Measurements from ENCODE around the gene SPCS3. TPM values are rescaled to one million over a fixed set of nuclear protein-coding genes. Genes with fewer than 3 reads are reported as not detected.
"Not testable (repeated sequence)": the region's sequence is repeated elsewhere in the genome, so short reads cannot be mapped to it uniquely, and the experiment has no call there.

SPCS3 gene
- total and polyA plus RNA-seq, 2 experiments from 2014 or later: 102 to 148 TPM

DNA sequence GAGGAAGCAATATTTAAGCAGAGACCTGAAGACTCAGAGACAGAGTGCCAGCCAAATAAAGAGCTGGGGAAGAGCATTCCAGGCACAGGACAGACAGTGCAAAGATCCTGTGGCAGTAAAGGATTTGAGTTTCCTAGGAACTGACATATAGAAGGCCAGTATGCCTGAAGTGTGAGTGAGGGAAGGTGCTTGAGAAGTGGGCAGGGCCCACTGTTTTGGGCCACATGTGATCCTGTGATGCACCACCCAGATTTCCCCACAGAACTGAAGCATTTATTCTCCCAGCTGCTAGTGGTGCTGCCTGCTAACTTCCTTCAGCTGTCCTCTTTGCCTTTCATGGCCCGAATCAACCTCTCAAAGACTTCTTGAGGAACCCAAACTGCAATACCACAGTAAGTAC, 26.8 kb upstream of the SPCS3 start:
- H3K9me2 ChIP-seq (replicated peaks; ENCODE audit: insufficient read depth): no peaks in the 10 kb centered on the region
- H3K4me1 ChIP-seq (ENCODE audit: insufficient read depth): no peaks in the 10 kb centered on the region
- H3K9me3 ChIP-seq (ENCODE audit: low read depth): no peaks in the 10 kb centered on the region
- H3K36me3 ChIP-seq (replicated peaks; ENCODE audit: insufficient read depth, low read depth): no peaks in the 10 kb centered on the region
- H3K4me2 ChIP-seq: no peak overlapping the region
- H2AFZ ChIP-seq: no peak overlapping the region
- no peak overlapping the region for H3K4me3 ChIP-seq
- WGBS (ENCODE audit: low lambda C conversion rate, missing lambda C conversion rate): 88% methylated on average over 1 of the region's 1 CpG
- no peaks in the 10 kb centered on the region for H3K27me3 ChIP-seq
- no peaks in the 10 kb centered on the region for H4K20me1 ChIP-seq (ENCODE audit: insufficient read depth, poor library complexity, severe bottlenecking)
- TF ChIP-seq EZH2 (IDR thresholded peaks at IDR 0.05; ENCODE audit: borderline replicate concordance): no peak
- TF ChIP-seq, protein P1, sequence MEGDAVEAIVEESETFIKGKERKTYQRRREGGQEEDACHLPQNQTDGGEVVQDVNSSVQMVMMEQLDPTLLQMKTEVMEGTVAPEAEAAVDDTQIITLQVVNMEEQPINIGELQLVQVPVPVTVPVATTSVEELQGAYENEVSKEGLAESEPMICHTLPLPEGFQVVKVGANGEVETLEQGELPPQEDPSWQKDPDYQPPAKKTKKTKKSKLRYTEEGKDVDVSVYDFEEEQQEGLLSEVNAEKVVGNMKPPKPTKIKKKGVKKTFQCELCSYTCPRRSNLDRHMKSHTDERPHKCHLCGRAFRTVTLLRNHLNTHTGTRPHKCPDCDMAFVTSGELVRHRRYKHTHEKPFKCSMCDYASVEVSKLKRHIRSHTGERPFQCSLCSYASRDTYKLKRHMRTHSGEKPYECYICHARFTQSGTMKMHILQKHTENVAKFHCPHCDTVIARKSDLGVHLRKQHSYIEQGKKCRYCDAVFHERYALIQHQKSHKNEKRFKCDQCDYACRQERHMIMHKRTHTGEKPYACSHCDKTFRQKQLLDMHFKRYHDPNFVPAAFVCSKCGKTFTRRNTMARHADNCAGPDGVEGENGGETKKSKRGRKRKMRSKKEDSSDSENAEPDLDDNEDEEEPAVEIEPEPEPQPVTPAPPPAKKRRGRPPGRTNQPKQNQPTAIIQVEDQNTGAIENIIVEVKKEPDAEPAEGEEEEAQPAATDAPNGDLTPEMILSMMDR (IDR thresholded peaks at IDR 0.05; ENCODE audit: poor library complexity): no peak
- DNase-seq (ENCODE audit: low spot score): no peak
- H3K79me2 ChIP-seq: no peaks in the 10 kb centered on the region
- H3K27ac ChIP-seq: no peak overlapping the region

DNA sequence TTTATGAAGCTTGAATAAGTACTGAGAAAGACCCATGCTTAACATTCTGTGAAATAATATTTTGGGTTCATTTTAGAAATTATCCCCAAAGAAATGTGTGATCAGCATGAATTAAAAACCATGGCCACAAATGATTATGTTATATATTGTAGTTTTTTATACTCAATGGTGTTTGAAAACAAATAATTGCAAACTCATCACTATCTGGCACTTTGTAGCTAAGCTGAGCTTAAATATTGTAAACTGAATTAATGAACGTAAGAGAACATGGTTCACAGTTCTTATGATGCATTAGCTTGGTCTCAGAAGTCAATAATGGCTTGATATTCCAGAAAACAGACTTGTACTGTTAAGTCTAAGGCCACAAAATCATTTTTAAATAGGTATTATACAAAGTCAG, 26.1 kb upstream of the SPCS3 start:
- no peak overlapping the region for H3K4me2 ChIP-seq
- H3K4me1 ChIP-seq (ENCODE audit: insufficient read depth): no peaks in the 10 kb centered on the region
- no peak overlapping the region for H2AFZ ChIP-seq
- H3K36me3 ChIP-seq (replicated peaks; ENCODE audit: insufficient read depth, low read depth): no peaks in the 10 kb centered on the region
- TF ChIP-seq, protein P1 (IDR thresholded peaks at IDR 0.05; ENCODE audit: poor library complexity): no peak
- TF ChIP-seq EZH2phosphoT487 (IDR thresholded peaks at IDR 0.05; ENCODE audit: low read depth, severe bottlenecking, unreplicated experiment): no peak
- no peak for TF ChIP-seq EZH2 (IDR thresholded peaks at IDR 0.05; ENCODE audit: borderline replicate concordance)
- H3K9me2 ChIP-seq (replicated peaks; ENCODE audit: insufficient read depth): no peaks in the 10 kb centered on the region
- H4K20me1 ChIP-seq (ENCODE audit: insufficient read depth, poor library complexity, severe bottlenecking): no peaks in the 10 kb centered on the region
- DNase-seq (ENCODE audit: low spot score): no peak
- no peaks in the 10 kb centered on the region for H3K27me3 ChIP-seq
- no peaks in the 10 kb centered on the region for H3K79me2 ChIP-seq
- 86% methylated on average over 1 of the region's 1 CpG for WGBS (ENCODE audit: low lambda C conversion rate, missing lambda C conversion rate)
- no peak overlapping the region for H3K4me3 ChIP-seq
- H3K27ac ChIP-seq: no peak overlapping the region
- H3K9me3 ChIP-seq (ENCODE audit: low read depth): no peaks in the 10 kb centered on the region

DNA sequence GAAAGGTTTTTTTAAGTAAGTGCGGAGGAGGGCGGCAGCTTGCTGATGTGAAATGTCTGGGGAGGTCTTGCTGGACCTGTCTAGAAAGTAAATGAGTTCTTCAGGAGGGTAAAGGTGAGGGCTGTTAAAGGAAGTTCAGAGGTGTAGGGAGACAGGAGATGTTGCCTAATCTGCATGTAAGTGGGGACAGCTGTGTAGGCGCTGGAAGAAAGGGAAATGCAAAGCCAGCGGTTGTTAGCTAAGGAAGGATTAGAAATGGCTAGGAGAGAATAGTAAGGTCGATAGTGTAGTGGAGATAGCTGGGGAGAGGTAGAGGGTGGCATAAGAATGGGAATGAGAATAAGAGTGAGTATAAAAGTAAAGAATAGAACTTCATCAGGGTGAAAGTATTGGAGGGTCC, 23.9 kb upstream of the SPCS3 start:
- not testable (repeated sequence) for DNase-seq (ENCODE audit: low spot score)
- WGBS (ENCODE audit: low lambda C conversion rate, missing lambda C conversion rate): 42% methylated on average over 5 of the region's 5 CpGs

DNA sequence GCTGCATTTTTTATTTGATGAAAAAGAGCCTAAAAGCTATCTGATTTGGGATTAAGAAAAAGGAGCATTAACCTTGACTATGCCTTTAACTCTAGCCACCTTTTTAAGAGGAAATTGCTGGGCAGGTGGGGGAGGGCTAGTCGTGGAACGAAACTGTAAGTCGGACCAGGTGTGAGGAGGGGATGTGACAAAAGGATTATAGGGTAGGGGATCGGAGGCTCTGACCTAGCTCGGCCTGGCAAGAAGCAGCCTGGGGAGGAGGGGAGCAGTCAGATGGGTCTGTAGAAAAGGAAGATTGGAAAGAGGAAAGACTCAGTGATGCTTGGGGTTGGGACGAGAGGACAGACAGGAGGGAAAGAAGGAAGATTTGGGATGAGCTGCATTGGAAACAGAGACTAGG, 21.1 kb upstream of the SPCS3 start:
- no peak for TF ChIP-seq EZH2 (IDR thresholded peaks at IDR 0.05; ENCODE audit: borderline replicate concordance)
- no peak for TF ChIP-seq EZH2phosphoT487 (IDR thresholded peaks at IDR 0.05; ENCODE audit: low read depth, severe bottlenecking, unreplicated experiment)
- TF ChIP-seq, protein P1 (IDR thresholded peaks at IDR 0.05; ENCODE audit: poor library complexity): no peak
- no peak overlapping the region for H2AFZ ChIP-seq
- H3K9me2 ChIP-seq (replicated peaks; ENCODE audit: insufficient read depth): no peaks in the 10 kb centered on the region
- H3K27ac ChIP-seq: no peak overlapping the region
- no peaks in the 10 kb centered on the region for H3K4me1 ChIP-seq (ENCODE audit: insufficient read depth)
- no peaks in the 10 kb centered on the region for H4K20me1 ChIP-seq (ENCODE audit: insufficient read depth, poor library complexity, severe bottlenecking)
- DNase-seq (ENCODE audit: low spot score): no peak
- no peaks in the 10 kb centered on the region for H3K79me2 ChIP-seq
- H3K9me3 ChIP-seq (ENCODE audit: low read depth): no peaks in the 10 kb centered on the region
- no peaks in the 10 kb centered on the region for H3K36me3 ChIP-seq (replicated peaks; ENCODE audit: insufficient read depth, low read depth)
- no peaks in the 10 kb centered on the region for H3K27me3 ChIP-seq
- WGBS (ENCODE audit: low lambda C conversion rate, missing lambda C conversion rate): 65% methylated on average over 6 of the region's 6 CpGs
- no peak overlapping the region for H3K4me2 ChIP-seq
- H3K4me3 ChIP-seq: no peak overlapping the region

More for the DNA sequence above, 23.9 kb upstream of the SPCS3 start:
- not testable (repeated sequence) for H2AFZ ChIP-seq; H4K20me1 ChIP-seq (ENCODE audit: insufficient read depth, poor library complexity, severe bottlenecking); H3K4me2 ChIP-seq; H3K4me1 ChIP-seq (ENCODE audit: insufficient read depth); H3K27me3 ChIP-seq; H3K27ac ChIP-seq; H3K4me3 ChIP-seq; H3K9me3 ChIP-seq (ENCODE audit: low read depth); H3K9me2 ChIP-seq (replicated peaks; ENCODE audit: insufficient read depth); H3K79me2 ChIP-seq; H3K36me3 ChIP-seq (replicated peaks; ENCODE audit: insufficient read depth, low read depth)
